Measurements from ENCODE around the gene UTP4. TPM values are rescaled to one million over a fixed set of nuclear protein-coding genes. Genes with fewer than 3 reads are reported as not detected.

The UTP4 gene
- total RNA-seq, 1 donor from 2014 or later, result 117 TPM

- Mint-ChIP-seq H3K4me3 (no peak overlapping the region), H3K27ac (no peak overlapping the region), H3K9me3 (no peaks in the 10 kb centered on the region), H3K27me3 (ENCODE audit: insufficient read depth) (no peaks in the 10 kb centered on the region), H3K4me1 (ENCODE audit: low read depth) (peaks cover 22% of the 10 kb centered on the region), H3K36me3 (ENCODE audit: low read depth) (peaks cover 14% of the 10 kb centered on the region)
- intact Hi-C loops (cut with micrococcal nuclease), result no loop called here
- no peak for DNase-seq (ENCODE audit: low spot score)
Observed at GRCh38 chr16:69176033-69176800, 43.8 kb downstream of the UTP4 start.

GRCh38 chr16:69179328-69180010 lies 47.0 kb downstream of the UTP4 start:
- H3K36me3 Mint-ChIP-seq (ENCODE audit: low read depth), result peaks cover 8% of the 10 kb centered on the region
- peaks cover 20% of the 10 kb centered on the region for H3K4me1 Mint-ChIP-seq (ENCODE audit: low read depth)
- no peak overlapping the region for H3K4me3 Mint-ChIP-seq
- intact Hi-C loops (cut with micrococcal nuclease), result loop anchor here (10.0 kb wide), 1 partner anchor 895 kb away; no protein-coding TSS in a partner anchor
- no peak for DNase-seq (ENCODE audit: low spot score)
- H3K27me3 Mint-ChIP-seq (ENCODE audit: insufficient read depth), result no peaks in the 10 kb centered on the region
- peak overlapping the region; percentile 22 for H3K27ac Mint-ChIP-seq
- no peaks in the 10 kb centered on the region for H3K9me3 Mint-ChIP-seq

DNA sequence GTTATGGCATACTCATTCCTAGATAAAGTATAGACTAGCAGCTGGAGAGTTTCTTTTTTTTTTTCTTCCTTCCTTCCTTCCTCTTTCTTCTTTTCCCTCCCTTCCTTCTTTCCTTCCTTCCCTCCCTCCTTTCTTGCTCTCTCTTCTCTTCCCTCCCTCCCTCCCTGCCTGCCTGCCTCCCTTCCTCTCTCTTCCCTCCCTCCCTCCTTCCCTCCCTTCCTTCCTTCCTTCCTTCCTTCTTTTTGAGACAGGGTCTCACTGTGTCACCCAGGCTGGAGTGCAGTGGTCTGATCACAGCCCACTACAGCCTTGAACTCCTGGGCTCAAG lies 47.5 kb downstream of the UTP4 start:
- Mint-ChIP-seq H3K36me3 (ENCODE audit: low read depth) (peaks cover 11% of the 10 kb centered on the region), H3K27ac (no peak overlapping the region), H3K4me3 (no peak overlapping the region), H3K27me3 (ENCODE audit: insufficient read depth) (no peaks in the 10 kb centered on the region), H3K9me3 (no peaks in the 10 kb centered on the region), H3K4me1 (ENCODE audit: low read depth) (peaks cover 25% of the 10 kb centered on the region)
- DNase-seq (ENCODE audit: low spot score), result no peak
- intact Hi-C loops (cut with micrococcal nuclease), result loop anchor here (10.0 kb wide), 1 partner anchor 895 kb away; no protein-coding TSS in a partner anchor

DNA sequence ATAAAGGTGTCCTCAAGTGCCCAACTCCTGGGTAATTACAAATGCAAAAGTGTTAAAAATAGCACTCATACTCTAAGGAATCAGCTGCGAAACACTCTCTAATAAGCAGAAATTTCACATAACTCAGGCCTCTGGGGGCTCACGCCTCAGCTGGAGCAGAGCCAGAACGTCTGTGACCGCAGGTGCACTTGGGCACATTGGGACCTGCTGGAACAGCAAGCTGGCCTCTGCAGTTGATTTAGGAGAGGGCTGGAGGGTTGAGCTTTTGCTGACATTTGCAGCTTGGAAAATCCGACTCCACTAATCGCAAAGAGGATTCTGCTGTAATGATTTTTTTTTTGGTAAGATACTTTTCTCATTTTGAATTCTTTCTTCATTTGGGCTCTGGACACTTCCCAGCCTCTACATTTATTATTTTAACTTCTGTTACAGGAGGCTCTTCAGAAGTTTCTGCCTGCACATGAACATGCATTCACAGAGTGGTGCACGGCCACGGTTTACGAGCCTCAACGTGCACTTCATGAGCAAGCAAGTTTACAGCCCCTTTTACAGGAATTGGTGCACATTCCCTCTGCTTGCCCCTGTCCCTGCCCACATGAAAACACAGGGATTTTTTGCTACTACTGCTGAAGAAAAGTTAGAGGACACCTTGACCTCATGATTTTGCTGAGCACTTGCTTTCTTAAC lies 50.4 kb downstream of the UTP4 start:
- peaks cover 10% of the 10 kb centered on the region for H3K36me3 Mint-ChIP-seq (ENCODE audit: low read depth)
- no peak for DNase-seq (ENCODE audit: low spot score)
- H3K9me3 Mint-ChIP-seq, result no peaks in the 10 kb centered on the region
- no peaks in the 10 kb centered on the region for H3K27me3 Mint-ChIP-seq (ENCODE audit: insufficient read depth)
- H3K4me3 Mint-ChIP-seq, result no peak overlapping the region
- intact Hi-C loops (cut with micrococcal nuclease), result loop anchor here (10.0 kb wide), 1 partner anchor 898 kb away; no protein-coding TSS in a partner anchor
- no peak overlapping the region for H3K27ac Mint-ChIP-seq
- peaks cover 41% of the 10 kb centered on the region for H3K4me1 Mint-ChIP-seq (ENCODE audit: low read depth)

GRCh38 chr16:69186642-69187445 lies 54.4 kb downstream of the UTP4 start, which contains the start of gene SNTB2:
SNTB2 (plus strand) TSS chr16:69187164; CDS start chr16:69187167, 3 bp downstream.
- DNase-seq (ENCODE audit: low spot score), result peak; percentile 83
- Mint-ChIP-seq H3K4me1 (ENCODE audit: low read depth) (peaks cover 57% of the 10 kb centered on the region), H3K36me3 (ENCODE audit: low read depth) (peaks cover 20% of the 10 kb centered on the region), H3K27ac (peak within 1 kb of the TSS; percentile 97), H3K27me3 (ENCODE audit: insufficient read depth) (no peaks in the 10 kb centered on the region), H3K4me3 (peak within 1 kb of the TSS; percentile 95), H3K9me3 (no peaks in the 10 kb centered on the region)
- intact Hi-C loops (cut with micrococcal nuclease), result loop anchor here (1.0 to 10.0 kb wide), 9 partner anchors 18 to 902 kb away; partner anchors contain the start of genes CHTF8, TERF2, UTP4 and WWP2

- peak overlapping the region; percentile 86 for H3K27ac Mint-ChIP-seq
- DNase-seq (ENCODE audit: low spot score), result peak; percentile 33
- H3K27me3 Mint-ChIP-seq (ENCODE audit: insufficient read depth), result no peaks in the 10 kb centered on the region
- H3K36me3 Mint-ChIP-seq (ENCODE audit: low read depth), result peaks cover 18% of the 10 kb centered on the region
- H3K4me3 Mint-ChIP-seq, result peak overlapping the region; percentile 92
- peaks cover 60% of the 10 kb centered on the region for H3K4me1 Mint-ChIP-seq (ENCODE audit: low read depth)
- H3K9me3 Mint-ChIP-seq, result no peaks in the 10 kb centered on the region
- intact Hi-C loops (cut with micrococcal nuclease), result loop anchor here (1.0 to 10.0 kb wide), 9 partner anchors 17 to 903 kb away; partner anchors contain the start of genes CHTF8, TERF2, UTP4 and VPS4A
Observed at GRCh38 chr16:69187446-69188235, 55.2 kb downstream of the UTP4 start.

DNA sequence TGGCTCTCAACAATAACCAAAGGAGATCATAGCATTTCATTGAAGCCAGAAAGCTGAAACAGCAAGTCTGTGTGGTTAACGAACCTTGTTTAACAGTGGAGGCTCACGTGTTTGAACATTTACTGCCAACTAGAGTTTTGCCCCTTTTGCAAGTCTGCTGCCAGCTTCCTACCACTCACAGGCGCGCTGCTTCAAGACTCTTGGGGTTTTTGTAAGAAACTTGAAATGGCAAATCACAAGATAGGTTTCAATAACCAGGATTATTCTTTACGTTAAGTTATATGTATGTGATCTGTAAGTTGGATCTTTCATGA lies 55.7 kb downstream of the UTP4 start:
- Mint-ChIP-seq H3K9me3 (no peaks in the 10 kb centered on the region), H3K27me3 (ENCODE audit: insufficient read depth) (no peaks in the 10 kb centered on the region), H3K4me1 (ENCODE audit: low read depth) (peaks cover 59% of the 10 kb centered on the region), H3K27ac (peak overlapping the region; percentile 86), H3K4me3 (peak overlapping the region; percentile 92), H3K36me3 (ENCODE audit: low read depth) (peaks cover 21% of the 10 kb centered on the region)
- intact Hi-C loops (cut with micrococcal nuclease), result loop anchor here (1.0 to 10.0 kb wide), 5 partner anchors 36 to 903 kb away; partner anchors contain the start of genes TERF2, VPS4A and WWP2
- DNase-seq (ENCODE audit: low spot score), result no peak

- H3K9me3 Mint-ChIP-seq, result no peaks in the 10 kb centered on the region
- peaks cover 57% of the 10 kb centered on the region for H3K4me1 Mint-ChIP-seq (ENCODE audit: low read depth)
- no peak for DNase-seq (ENCODE audit: low spot score)
- intact Hi-C loops (cut with micrococcal nuclease), result loop anchor here (1.0 to 10.0 kb wide), 5 partner anchors 36 to 904 kb away; partner anchors contain the start of genes TERF2, VPS4A and WWP2
- peaks cover 21% of the 10 kb centered on the region for H3K36me3 Mint-ChIP-seq (ENCODE audit: low read depth)
- no peak overlapping the region for H3K27ac Mint-ChIP-seq
- H3K4me3 Mint-ChIP-seq, result peak overlapping the region; percentile 92
- H3K27me3 Mint-ChIP-seq (ENCODE audit: insufficient read depth), result no peaks in the 10 kb centered on the region
Observed at GRCh38 chr16:69188716-69189115, 56.3 kb downstream of the UTP4 start.

DNA sequence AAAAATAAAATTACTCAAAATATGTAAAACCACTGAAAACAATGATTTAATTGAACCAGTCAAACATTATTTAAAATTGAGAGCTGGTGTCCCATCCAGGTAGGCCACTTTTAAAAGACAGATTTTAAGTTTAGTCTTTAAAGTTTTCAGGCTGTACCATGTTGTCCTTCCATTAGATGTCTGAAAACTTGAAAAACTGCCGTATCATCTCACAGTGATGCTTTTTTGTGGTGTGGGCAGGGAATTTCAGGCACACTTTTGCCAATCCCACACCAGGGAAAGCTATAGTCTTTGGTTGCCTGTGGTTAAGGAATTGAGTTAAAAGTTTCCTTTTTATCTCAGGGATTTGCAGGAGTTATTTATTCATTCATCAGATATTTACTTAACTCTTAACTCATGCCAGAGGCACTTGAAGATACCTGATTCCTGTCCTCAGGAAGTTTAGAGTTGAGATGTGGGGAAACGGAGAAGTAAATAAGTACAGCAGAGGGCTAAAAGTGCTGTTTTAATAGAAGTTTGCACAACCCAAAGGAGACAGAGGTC lies 57.7 kb downstream of the UTP4 start:
- H3K36me3 Mint-ChIP-seq (ENCODE audit: low read depth), result peaks cover 18% of the 10 kb centered on the region
- H3K27ac Mint-ChIP-seq, result no peak overlapping the region
- no peak for DNase-seq (ENCODE audit: low spot score)
- H3K4me1 Mint-ChIP-seq (ENCODE audit: low read depth), result peaks cover 46% of the 10 kb centered on the region
- peak overlapping the region; percentile 28 for H3K4me3 Mint-ChIP-seq
- intact Hi-C loops (cut with micrococcal nuclease), result no loop called here
- H3K9me3 Mint-ChIP-seq, result no peaks in the 10 kb centered on the region
- no peaks in the 10 kb centered on the region for H3K27me3 Mint-ChIP-seq (ENCODE audit: insufficient read depth)

DNA sequence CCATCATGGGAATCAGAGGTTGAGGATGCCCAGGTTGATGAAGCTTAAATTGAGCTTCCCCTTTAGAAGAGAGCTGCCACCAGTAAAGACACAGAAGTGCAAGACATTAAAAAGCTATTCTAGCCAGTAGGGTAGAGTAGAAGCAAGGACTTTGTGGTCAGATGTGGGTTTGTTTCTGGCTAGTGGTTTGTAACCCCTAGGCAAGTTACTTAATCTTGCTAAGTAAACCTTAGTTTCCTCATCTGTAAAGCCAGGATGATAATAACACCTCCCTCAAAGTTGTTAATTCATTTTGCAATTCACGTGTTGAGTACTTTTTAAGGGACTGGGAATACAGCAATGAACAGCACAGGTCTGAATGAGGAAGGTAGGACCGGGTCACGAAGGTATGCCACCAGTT lies 58.1 kb downstream of the UTP4 start:
- Mint-ChIP-seq H3K27ac (no peak overlapping the region), H3K4me3 (peak overlapping the region; percentile 65), H3K36me3 (ENCODE audit: low read depth) (peaks cover 18% of the 10 kb centered on the region), H3K4me1 (ENCODE audit: low read depth) (peaks cover 43% of the 10 kb centered on the region), H3K9me3 (no peaks in the 10 kb centered on the region), H3K27me3 (ENCODE audit: insufficient read depth) (no peaks in the 10 kb centered on the region)
- intact Hi-C loops (cut with micrococcal nuclease), result no loop called here
- peak; percentile 5 for DNase-seq (ENCODE audit: low spot score)

- Mint-ChIP-seq H3K27me3 (ENCODE audit: insufficient read depth) (no peaks in the 10 kb centered on the region), H3K36me3 (ENCODE audit: low read depth) (peaks cover 18% of the 10 kb centered on the region), H3K9me3 (no peaks in the 10 kb centered on the region), H3K27ac (no peak overlapping the region), H3K4me1 (ENCODE audit: low read depth) (peaks cover 40% of the 10 kb centered on the region), H3K4me3 (peak overlapping the region; percentile 65)
- intact Hi-C loops (cut with micrococcal nuclease), result no loop called here
- no peak for DNase-seq (ENCODE audit: low spot score)
Observed at GRCh38 chr16:69191136-69191535, 58.7 kb downstream of the UTP4 start.
